Esophagus squamous epithelium (tissue), 4 donors: Measurements from ENCODE around the gene GABPB2.

ENCODE experiments used
- CTCF ChIP-seq, 6 experiments: fragments of 450-650 bp in 4 of 6; fragments of 200-600 bp in 2 of 6; sonication (generic) in 2 of 6; IDR thresholded peaks; one replicate each; pipeline ENCODE4 v1.5.1; 2016 to 2019; ENCODE audit warnings: antibody characterized with exemption in 6 of 6, mild to moderate bottlenecking in 4 of 6, moderate library complexity in 4 of 6
- POLR2A ChIP-seq, 4 donors: fragments of 450-650 bp; IDR thresholded peaks; one replicate each; pipeline ENCODE4 v1.6.1; 2017; ENCODE audit warnings: antibody characterized with exemption in 4 of 4, mild to moderate bottlenecking in 4 of 4, moderate library complexity in 3 of 4

GRCh38 chr1:151156515-151156819 is 85.9 kb downstream of the GABPB2 start, which contains the start of gene TNFAIP8L2:
- TF ChIP-seq CTCF (IDR thresholded peaks at IDR 0.05), result no peak
- no peak for TF ChIP-seq POLR2A (IDR thresholded peaks at IDR 0.05)
